GM12872 (cell line): ENCODE results near the gene AJUBA.

ENCODE experiments used
- TF ChIP-seq, protein P1 (sequence below): IDR thresholded peaks from 3 replicates; pipeline ENCODE4 v1.5.1; 2011; ENCODE audit warnings: low read depth, mild to moderate bottlenecking, low read length, moderate library complexity; ENCODE audit not compliant: insufficient read depth

AJUBA gene

DNA sequence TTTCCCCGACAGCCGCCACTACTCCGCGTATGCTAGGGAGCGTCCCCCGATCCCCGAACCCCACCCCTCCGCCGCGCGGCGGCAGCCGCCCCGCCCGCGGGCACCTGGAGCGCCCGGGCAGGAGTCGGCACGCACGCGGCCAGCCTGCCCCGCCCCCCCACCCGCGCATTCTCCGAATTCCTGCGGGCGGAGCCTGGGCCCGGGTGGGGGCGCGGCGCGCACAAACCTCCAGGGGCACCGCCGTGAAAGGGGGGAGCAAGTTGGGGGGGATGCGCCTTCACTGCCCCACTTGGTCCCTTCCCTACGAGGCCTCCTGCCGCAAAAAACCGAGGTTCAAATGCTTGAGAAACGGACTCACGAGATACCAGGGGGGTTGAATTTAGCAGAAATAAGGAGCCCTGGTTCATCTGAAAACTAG, 1.7 kb downstream of the AJUBA start:
- TF ChIP-seq, protein P1, sequence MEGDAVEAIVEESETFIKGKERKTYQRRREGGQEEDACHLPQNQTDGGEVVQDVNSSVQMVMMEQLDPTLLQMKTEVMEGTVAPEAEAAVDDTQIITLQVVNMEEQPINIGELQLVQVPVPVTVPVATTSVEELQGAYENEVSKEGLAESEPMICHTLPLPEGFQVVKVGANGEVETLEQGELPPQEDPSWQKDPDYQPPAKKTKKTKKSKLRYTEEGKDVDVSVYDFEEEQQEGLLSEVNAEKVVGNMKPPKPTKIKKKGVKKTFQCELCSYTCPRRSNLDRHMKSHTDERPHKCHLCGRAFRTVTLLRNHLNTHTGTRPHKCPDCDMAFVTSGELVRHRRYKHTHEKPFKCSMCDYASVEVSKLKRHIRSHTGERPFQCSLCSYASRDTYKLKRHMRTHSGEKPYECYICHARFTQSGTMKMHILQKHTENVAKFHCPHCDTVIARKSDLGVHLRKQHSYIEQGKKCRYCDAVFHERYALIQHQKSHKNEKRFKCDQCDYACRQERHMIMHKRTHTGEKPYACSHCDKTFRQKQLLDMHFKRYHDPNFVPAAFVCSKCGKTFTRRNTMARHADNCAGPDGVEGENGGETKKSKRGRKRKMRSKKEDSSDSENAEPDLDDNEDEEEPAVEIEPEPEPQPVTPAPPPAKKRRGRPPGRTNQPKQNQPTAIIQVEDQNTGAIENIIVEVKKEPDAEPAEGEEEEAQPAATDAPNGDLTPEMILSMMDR: no peak

DNA sequence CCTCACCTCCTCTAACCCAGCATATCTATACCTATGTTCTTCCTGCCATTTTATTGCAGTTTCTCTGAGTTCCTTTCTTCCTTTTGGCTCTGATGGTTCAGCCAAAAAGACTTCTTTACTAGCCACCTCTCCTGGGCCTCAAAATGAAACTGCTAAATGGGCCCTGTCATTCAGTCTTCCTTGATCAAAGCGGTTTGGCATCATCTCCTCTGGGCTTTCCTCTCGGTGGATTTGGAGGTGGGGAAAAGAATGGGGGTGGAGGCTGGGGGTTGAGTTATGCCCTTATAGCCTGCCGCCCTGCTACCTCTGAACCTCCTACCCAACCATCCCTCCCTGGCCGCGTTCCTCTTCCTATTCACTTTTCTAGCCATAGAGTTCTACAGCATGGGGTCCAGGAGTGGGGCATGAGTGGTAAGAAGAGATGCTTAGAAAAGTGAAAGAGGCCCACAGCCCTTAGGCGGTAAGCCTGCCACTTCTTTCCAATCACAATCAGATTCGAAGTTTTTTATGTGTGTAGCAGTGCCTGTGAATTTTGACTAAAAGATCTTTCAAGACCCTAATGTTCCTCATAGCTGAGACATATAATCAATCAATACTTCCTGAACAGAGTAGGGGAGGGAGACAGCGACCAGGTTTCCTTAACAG, 2.5 kb downstream of the AJUBA start:
- TF ChIP-seq, protein P1: no peak

- TF ChIP-seq, protein P1: no peak
Observed at GRCh38 chr14:22978981-22979671, 3.2 kb downstream of the AJUBA start.

- TF ChIP-seq, protein P1: no peak
Observed at GRCh38 chr14:22978487-22978837, 3.9 kb downstream of the AJUBA start.

GRCh38 chr14:22977684-22978486, 4.5 kb downstream of the AJUBA start:
- TF ChIP-seq, protein P1: no peak

DNA sequence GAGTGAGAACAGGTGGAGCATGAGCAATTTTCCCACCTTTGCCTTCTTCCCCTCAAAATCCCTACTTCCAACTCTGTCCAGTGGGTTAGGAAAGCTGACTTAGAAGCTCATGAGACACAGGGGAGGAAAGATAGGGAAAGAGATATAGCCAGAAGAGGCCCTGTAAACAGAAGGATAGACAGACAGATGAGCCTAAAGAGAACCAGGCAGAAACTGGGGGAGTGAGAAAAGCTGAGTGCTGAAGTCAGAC, 5.0 kb downstream of the AJUBA start:
- TF ChIP-seq, protein P1: no peak

DNA sequence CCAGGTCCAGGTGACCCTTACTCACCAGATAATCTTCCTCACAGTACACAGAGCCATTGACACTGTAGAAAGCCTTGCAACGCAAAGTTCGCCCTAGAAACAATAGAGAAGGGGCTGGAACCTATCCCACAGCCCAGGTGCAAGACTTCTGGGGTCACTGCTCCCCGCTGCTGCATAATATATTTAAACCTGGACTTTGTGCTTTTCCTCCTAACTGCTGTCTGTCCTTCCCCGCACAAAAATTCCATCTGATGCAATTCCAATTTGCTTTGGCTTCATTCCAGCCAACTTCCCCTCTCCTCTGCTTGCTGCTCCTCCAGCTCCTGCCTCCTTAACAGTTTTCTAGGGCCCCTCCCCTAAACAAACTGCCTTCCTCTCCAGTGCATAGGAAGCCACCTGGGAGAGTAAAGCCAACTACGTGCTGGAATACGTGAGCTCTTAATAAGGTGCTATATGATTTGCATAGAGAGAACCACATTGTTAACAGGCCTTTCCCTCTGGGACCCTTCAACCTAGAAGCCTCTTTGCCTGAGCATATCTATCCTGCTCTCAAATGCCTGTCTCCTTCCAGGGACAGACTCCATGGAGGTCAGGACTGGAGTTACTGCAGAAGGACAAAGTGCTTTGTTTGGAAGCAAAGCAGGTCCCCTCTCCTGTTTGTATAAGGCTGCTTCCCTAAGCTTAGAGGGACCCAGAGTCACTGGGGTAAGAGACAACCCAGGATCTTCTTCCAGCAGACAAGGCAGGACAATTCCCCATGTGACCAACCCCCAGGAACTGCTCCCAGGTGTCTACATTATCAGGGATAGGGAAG, 5.5 kb downstream of the AJUBA start:
- TF ChIP-seq, protein P1: no peak
